Upper lobe of left lung (tissue), 6 donors: ENCODE measurements around the gene TREH. TPM values are rescaled to one million over a fixed set of nuclear protein-coding genes. Genes with fewer than 3 reads are reported as not detected.

ENCODE experiments used
- ATAC-seq, 2 donors: fragments of 200-7000 bp; cut with Tn5 transposase; one replicate each; pipeline ENCODE4 v1.9.1; 2022; ENCODE audit warnings: mild to moderate bottlenecking in 2 of 2, moderate library complexity in 2 of 2; ENCODE audit not compliant: low FRiP score in 2 of 2
- DNase-seq, 2 donors: peaks; one replicate each; pipeline ENCODE4 v3.0.0-alpha.2; 2019 to 2020
- H3K27ac ChIP-seq, 4 donors: fragments of 200-600 bp; sonication (generic); one replicate each; pipeline ENCODE4 v1.5.1; 2016 to 2019
- H3K27me3 ChIP-seq, 4 donors: fragments of 200-600 bp; sonication (generic); one replicate each; pipeline ENCODE4 v1.5.1; 2017 to 2019
- H3K36me3 ChIP-seq, 4 donors: fragments of 200-600 bp; sonication (generic); one replicate each; pipeline ENCODE4 v1.5.1; 2016 to 2019
- H3K4me1 ChIP-seq, 4 donors: fragments of 200-600 bp; sonication (generic); one replicate each; pipeline ENCODE4 v1.5.1; 2018 to 2019
- H3K4me3 ChIP-seq, 4 donors: fragments of 200-600 bp; sonication (generic); one replicate each; pipeline ENCODE4 v1.5.1; 2017 to 2019; ENCODE audit warnings: mild to moderate bottlenecking in 2 of 4, moderate library complexity in 1 of 4
- H3K9me3 ChIP-seq, 4 donors: fragments of 200-600 bp; sonication (generic); one replicate each; pipeline ENCODE4 v1.5.1; 2018 to 2019
- EP300 ChIP-seq, 4 donors: sonication (generic); formaldehyde crosslinking; IDR thresholded peaks; one replicate each; pipeline ENCODE4 v1.5.1; 2017; ENCODE audit warnings: antibody characterized with exemption in 4 of 4, control low read depth in 2 of 4
- POLR2A ChIP-seq, 4 donors: fragments of 450-650 bp; IDR thresholded peaks; one replicate each; pipeline ENCODE4 v1.5.1; 2016 to 2017; ENCODE audit warnings: antibody characterized with exemption in 4 of 4, mild to moderate bottlenecking in 2 of 4
- POLR2AphosphoS5 ChIP-seq, 2 donors: sonication (generic); formaldehyde crosslinking; IDR thresholded peaks; one replicate each; pipeline ENCODE4 v1.5.1; 2017; ENCODE audit warnings: antibody characterized with exemption in 2 of 2
- WGBS, 2 donors: methylation state at CpG; one replicate each; pipeline ENCODE4 v1.1.5; 2017 to 2018; 5-methylcytosine and 5-hydroxymethylcytosine counted together
- total RNA-seq, 6 donors: library from RNA; depleted of rRNA in 4 of 6; stranded (reverse); fragments of >200 nt in 4 of 6; gene quantifications; one replicate each; pipeline versions ENCODE4 v1.1.0 to v1.2.1, GENCODE V29; 2016 to 2021
- TF ChIP-seq, protein P1 (sequence below), 6 experiments: fragments of 450-650 bp in 4 of 6; fragments of 200-600 bp in 2 of 6; sonication (generic) in 2 of 6; IDR thresholded peaks; one replicate each; pipeline ENCODE4 v1.5.1; 2016 to 2019; ENCODE audit warnings: antibody characterized with exemption in 6 of 6
- donor health status: DM: no; HTN: no; CAD: no; lungs with moderate emphysema.
- donor health status: DM: no; HTN: yes; CAD: no; lungs with severe emphysema.

Gene TREH
- total RNA-seq, 6 donors from 2014 or later: 0.17 to 1.0 (median 0.89) TPM; not detected in 3

DNA sequence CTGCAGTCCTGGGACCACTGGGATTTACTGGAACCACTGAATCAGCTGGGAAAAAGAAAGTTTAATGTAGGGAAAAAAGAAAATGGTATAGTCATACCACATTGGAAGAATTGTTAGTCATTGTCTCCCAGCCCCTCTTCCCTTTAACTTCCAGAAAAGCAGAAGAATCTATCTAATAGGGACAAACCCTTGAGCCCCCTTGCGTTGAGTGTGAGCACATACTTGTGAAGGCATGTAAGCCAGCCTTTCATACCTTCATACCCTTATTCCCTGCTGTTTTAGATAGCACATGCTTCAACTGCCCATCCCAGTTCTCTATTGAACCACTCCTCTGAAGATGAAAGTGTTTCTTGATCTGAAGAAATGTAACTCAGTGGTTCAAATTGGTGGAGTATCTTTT, 6.6 kb downstream of the TREH start:
- H3K27me3 ChIP-seq: no peaks in the 10 kb centered on the region
- DNase-seq (no peak), ATAC-seq (peak in 1 of 2 donors; percentile 30)
- H3K9me3 ChIP-seq: no peaks in the 10 kb centered on the region
- TF ChIP-seq EP300 (IDR thresholded peaks at IDR 0.05) (no peak), POLR2AphosphoS5 (IDR thresholded peaks at IDR 0.05) (no peak), POLR2A (IDR thresholded peaks at IDR 0.05) (no peak)
- TF ChIP-seq, protein P1, sequence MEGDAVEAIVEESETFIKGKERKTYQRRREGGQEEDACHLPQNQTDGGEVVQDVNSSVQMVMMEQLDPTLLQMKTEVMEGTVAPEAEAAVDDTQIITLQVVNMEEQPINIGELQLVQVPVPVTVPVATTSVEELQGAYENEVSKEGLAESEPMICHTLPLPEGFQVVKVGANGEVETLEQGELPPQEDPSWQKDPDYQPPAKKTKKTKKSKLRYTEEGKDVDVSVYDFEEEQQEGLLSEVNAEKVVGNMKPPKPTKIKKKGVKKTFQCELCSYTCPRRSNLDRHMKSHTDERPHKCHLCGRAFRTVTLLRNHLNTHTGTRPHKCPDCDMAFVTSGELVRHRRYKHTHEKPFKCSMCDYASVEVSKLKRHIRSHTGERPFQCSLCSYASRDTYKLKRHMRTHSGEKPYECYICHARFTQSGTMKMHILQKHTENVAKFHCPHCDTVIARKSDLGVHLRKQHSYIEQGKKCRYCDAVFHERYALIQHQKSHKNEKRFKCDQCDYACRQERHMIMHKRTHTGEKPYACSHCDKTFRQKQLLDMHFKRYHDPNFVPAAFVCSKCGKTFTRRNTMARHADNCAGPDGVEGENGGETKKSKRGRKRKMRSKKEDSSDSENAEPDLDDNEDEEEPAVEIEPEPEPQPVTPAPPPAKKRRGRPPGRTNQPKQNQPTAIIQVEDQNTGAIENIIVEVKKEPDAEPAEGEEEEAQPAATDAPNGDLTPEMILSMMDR (IDR thresholded peaks at IDR 0.05): no peak
- no peak overlapping the region for H3K4me3 ChIP-seq
- H3K4me1 ChIP-seq: no peaks in the 10 kb centered on the region
- H3K36me3 ChIP-seq: no peaks in the 10 kb centered on the region
- WGBS, 2 donors: 50 to 71% methylated on average over 1 of the region's 1 CpG
- H3K27ac ChIP-seq: no peak overlapping the region

GRCh38 chr11:118671254-118671653, 8.2 kb downstream of the TREH start:
- no peak for ATAC-seq
- Histone ChIP-seq H3K9me3 (no peaks in the 10 kb centered on the region), H3K27me3 (no peaks in the 10 kb centered on the region), H3K4me3 (no peak overlapping the region), H3K36me3 (no peaks in the 10 kb centered on the region), H3K4me1 (no peaks in the 10 kb centered on the region), H3K27ac (no peak overlapping the region)
- TF ChIP-seq POLR2A (IDR thresholded peaks at IDR 0.05) (no peak), EP300 (IDR thresholded peaks at IDR 0.05) (no peak), POLR2AphosphoS5 (IDR thresholded peaks at IDR 0.05) (no peak)
- TF ChIP-seq, protein P1 (IDR thresholded peaks at IDR 0.05): no peak
- WGBS, 2 donors: 91 to 99% methylated on average over 2 of the region's 2 CpGs
- no peak for DNase-seq

GRCh38 chr11:118670063-118670462, 9.4 kb downstream of the TREH start:
- TF ChIP-seq POLR2A (IDR thresholded peaks at IDR 0.05) (no peak), EP300 (IDR thresholded peaks at IDR 0.05) (no peak)
- TF ChIP-seq, protein P1 (IDR thresholded peaks at IDR 0.05): no peak
- ATAC-seq: no peak
- no peaks in the 10 kb centered on the region for H3K36me3 ChIP-seq
- WGBS, 2 donors: 60 to 74% methylated on average over 2 of the region's 2 CpGs
- no peaks in the 10 kb centered on the region for H3K27me3 ChIP-seq
- H3K27ac ChIP-seq: no peak overlapping the region
- no peak overlapping the region for H3K4me3 ChIP-seq
- no peaks in the 10 kb centered on the region for H3K9me3 ChIP-seq
- no peaks in the 10 kb centered on the region for H3K4me1 ChIP-seq
- no peak for DNase-seq

DNA sequence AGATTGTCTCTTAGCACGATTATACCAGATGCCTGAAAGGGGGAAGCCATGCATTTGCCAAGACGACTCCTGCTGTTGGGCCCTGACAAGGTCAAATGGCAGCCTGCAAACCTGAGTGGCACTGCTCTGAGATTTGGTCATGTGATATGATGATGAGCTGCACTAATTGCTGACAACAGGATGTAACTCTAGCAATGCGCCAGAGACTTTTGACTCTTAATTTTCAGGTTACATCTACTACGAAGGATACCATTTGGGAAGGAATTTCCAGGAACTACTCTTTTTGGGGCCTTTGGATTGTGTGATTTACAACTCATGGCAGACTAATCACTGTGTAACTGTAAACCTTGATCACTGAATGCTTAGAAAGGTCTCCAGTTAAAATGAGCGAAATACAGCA, 13.1 kb downstream of the TREH start:
- Histone ChIP-seq H3K4me1 (no peaks in the 10 kb centered on the region), H3K36me3 (no peaks in the 10 kb centered on the region), H3K27me3 (no peaks in the 10 kb centered on the region), H3K4me3 (no peak overlapping the region), H3K9me3 (no peaks in the 10 kb centered on the region), H3K27ac (no peak overlapping the region)
- TF ChIP-seq POLR2A (IDR thresholded peaks at IDR 0.05): no peak
- TF ChIP-seq, protein P1 (IDR thresholded peaks at IDR 0.05): no peak
- no peak for TF ChIP-seq POLR2AphosphoS5 (IDR thresholded peaks at IDR 0.05)
- no peak for TF ChIP-seq EP300 (IDR thresholded peaks at IDR 0.05)
- ATAC-seq (no peak), DNase-seq (peak in 1 of 2 donors; percentile 8)
- WGBS, 2 donors: 83 to 84% methylated on average over 5 of the region's 5 CpGs

- no peak overlapping the region for H3K27ac ChIP-seq
- DNase-seq (no peak), ATAC-seq (no peak)
- peaks cover 5 to 12% (median 11%) of the 10 kb centered on the region in 4 donors for H3K4me1 ChIP-seq
- H3K27me3 ChIP-seq: no peaks in the 10 kb centered on the region
- no peaks in the 10 kb centered on the region for H3K36me3 ChIP-seq
- no peak overlapping the region for H3K4me3 ChIP-seq
- H3K9me3 ChIP-seq: no peaks in the 10 kb centered on the region
- WGBS, 2 donors: 83 to 85% methylated on average over 3 of the region's 3 CpGs
- TF ChIP-seq POLR2AphosphoS5 (IDR thresholded peaks at IDR 0.05) (no peak), POLR2A (IDR thresholded peaks at IDR 0.05) (no peak)
These were observed 15.5 kb downstream of the TREH start for GRCh38 chr11:118663902-118664301.
